PC-3 (cell line): ENCODE results near the gene ZNHIT6. TPM values are rescaled to one million over a fixed set of nuclear protein-coding genes. Genes with fewer than 3 reads are reported as not detected.

ENCODE experiments used
- ATAC-seq: fragments of 200-7000 bp; cut with Tn5 transposase; 2 replicates; pipeline ENCODE4 v1.9.1; 2020; ENCODE audit warnings: mild to moderate bottlenecking, moderate library complexity
- BruUV-seq: library from RNA; stranded (reverse); fragments of 400-500 nt; replicated peaks from 2 replicates; lab custom pipeline; 2021; lab: Mats Ljungman, UMichigan
- CTCF ChIA-PET: fragments of 300-600 bp; sonication (Branson Sonifier 250); formaldehyde crosslinking; loops from one replicate; lab custom pipeline; 2022; ENCODE audit warnings: antibody characterized with exemption; lab: Charles Lee
- POLR2A ChIA-PET: fragments of 300-600 bp; sonication (Branson Sonifier 250); formaldehyde crosslinking; loops from one replicate; lab custom pipeline; 2022; ENCODE audit warnings: antibody characterized with exemption; ENCODE audit not compliant: unreplicated experiment; lab: Charles Lee
- DNase-seq: peaks from one replicate; pipeline ENCODE4 v3.0.0-alpha.2; 2015
- H2AFZ ChIP-seq: fragments of 300-600 bp; sonication (generic); 2 replicates; pipeline ENCODE4 v1.6.0; 2016; ENCODE audit warnings: antibody characterized with exemption, low read length
- H3F3A ChIP-seq: fragments of 300-600 bp; sonication (generic); one replicate; pipeline ENCODE4 v1.6.0; 2017; ENCODE audit warnings: antibody characterized with exemption, low read length, control low read depth, mild to moderate bottlenecking; ENCODE audit not compliant: unreplicated experiment
- H3K27ac ChIP-seq: fragments of 300-600 bp; sonication (generic); 2 replicates; pipeline ENCODE4 v1.5.1; 2016; ENCODE audit warnings: mild to moderate bottlenecking, low read length
- H3K27me3 ChIP-seq: fragments of 300-600 bp; sonication (generic); 2 replicates; pipeline ENCODE4 v1.6.1; 2016; ENCODE audit warnings: low read length, mixed read lengths
- H3K36me3 ChIP-seq: fragments of 300-600 bp; sonication (generic); 2 replicates; pipeline ENCODE4 v1.6.1; 2016; ENCODE audit warnings: low read depth, mixed run types, low read length, mixed read lengths
- H3K4me1 ChIP-seq: fragments of 300-600 bp; sonication (generic); 2 replicates; pipeline ENCODE4 v1.5.1; 2016; ENCODE audit warnings: low read length; ENCODE audit not compliant: insufficient read depth
- H3K4me2 ChIP-seq: fragments of 300-600 bp; sonication (generic); 2 replicates; pipeline ENCODE4 v1.6.0; 2016; ENCODE audit warnings: low read length
- H3K4me3 ChIP-seq: fragments of 300-600 bp; sonication (generic); 2 replicates; pipeline ENCODE4 v1.5.1; 2016; ENCODE audit warnings: mild to moderate bottlenecking, low read length, mixed read lengths
- H3K79me2 ChIP-seq: fragments of 300-600 bp; sonication (generic); 2 replicates; pipeline ENCODE4 v1.6.1; 2017; ENCODE audit warnings: low read length, mixed read lengths
- H3K9ac ChIP-seq: fragments of 300-600 bp; sonication (generic); 2 replicates; pipeline ENCODE4 v1.6.0; 2016; ENCODE audit warnings: mild to moderate bottlenecking, low read length
- H3K9me2 ChIP-seq: fragments of 300-600 bp; sonication (generic); replicated peaks from 2 replicates; pipeline ENCODE4 v1.6.1; 2016; ENCODE audit warnings: mixed run types, low read length, mixed read lengths
- H3K9me3 ChIP-seq: fragments of 300-600 bp; sonication (generic); 2 replicates; pipeline ENCODE4 v1.6.1; 2016; ENCODE audit warnings: low read length, mixed read lengths
- H4K20me1 ChIP-seq: fragments of 300-600 bp; sonication (generic); 2 replicates; pipeline ENCODE4 v1.6.1; 2016; ENCODE audit warnings: low read length, mixed read lengths
- EZH2 ChIP-seq: fragments of 300-600 bp; sonication (generic); IDR thresholded peaks from one replicate; pipeline ENCODE4 v1.6.1; 2017; ENCODE audit warnings: antibody characterized with exemption, mild to moderate bottlenecking, low read length; ENCODE audit not compliant: unreplicated experiment
- EZH2phosphoT487 ChIP-seq: fragments of 300-600 bp; sonication (generic); IDR thresholded peaks from 2 replicates; pipeline ENCODE4 v1.6.1; 2018; ENCODE audit warnings: mild to moderate bottlenecking, antibody characterized with exemption, low read length, borderline replicate concordance
- intact Hi-C: fragments of 100-400 bp; cut with micrococcal nuclease; formaldehyde crosslinking; loops from 2 replicates; pipeline ENCODE4 v1.9.0; 2023
- total RNA-seq: library from RNA; depleted of rRNA; stranded (reverse); fragments of >200 nt; gene quantifications from 2 replicates; pipeline ENCODE4 v1.2.3, GENCODE V29; 2014
- TF ChIP-seq, protein P1 (sequence below): fragments of 300-600 bp; sonication (generic); conservative IDR thresholded peaks from 2 replicates; pipeline ENCODE4 v1.5.1; 2017; ENCODE audit warnings: antibody characterized with exemption, low read depth, mild to moderate bottlenecking, low read length

The ZNHIT6 gene
- total RNA-seq, 1 experiment from 2014 or later: 18.3 TPM

DNA sequence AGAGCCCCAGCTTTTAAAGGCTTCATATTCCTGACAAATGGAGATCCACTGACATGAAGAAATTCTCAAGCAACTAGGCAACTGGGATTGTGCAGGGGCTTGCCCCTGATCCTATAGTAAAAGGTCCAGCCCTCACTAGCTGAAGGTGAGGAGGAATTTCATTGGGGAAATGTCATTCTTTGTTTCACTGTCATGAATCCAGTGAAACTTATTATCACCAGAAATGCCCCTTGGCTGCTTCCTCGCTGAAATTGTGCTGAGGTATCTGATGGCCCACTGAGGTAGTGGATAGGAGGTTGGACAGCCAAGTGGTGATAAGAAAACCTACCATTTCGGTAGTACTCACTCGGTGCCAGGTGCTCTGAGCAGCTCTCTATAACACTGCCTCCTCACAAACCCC is 91.5 kb downstream of the ZNHIT6 start:
- Histone ChIP-seq H3K4me3 (no peak overlapping the region), H3K4me2 (no peak overlapping the region), H3K9me2 (no peaks in the 10 kb centered on the region), H3K36me3 (peaks cover 4% of the 10 kb centered on the region; the same call in 1 of the 2 replicates), H2AFZ (no peak overlapping the region), H3K9me3 (no peaks in the 10 kb centered on the region), H3K27ac (no peak overlapping the region), H3K79me2 (no peaks in the 10 kb centered on the region), H3K27me3 (no peaks in the 10 kb centered on the region), H4K20me1 (no peaks in the 10 kb centered on the region), H3K9ac (no peak overlapping the region), H3K4me1 (peaks cover 19% of the 10 kb centered on the region), H3F3A (no peaks in the 10 kb centered on the region)
- ChIA-PET POLR2A (no interaction called here), CTCF (no interaction called here)
- no TSS peak for BruUV-seq
- DNase-seq (no peak), ATAC-seq (no peak)
- TF ChIP-seq EZH2phosphoT487 (no peak), EZH2 (no peak)
- TF ChIP-seq, protein P1, sequence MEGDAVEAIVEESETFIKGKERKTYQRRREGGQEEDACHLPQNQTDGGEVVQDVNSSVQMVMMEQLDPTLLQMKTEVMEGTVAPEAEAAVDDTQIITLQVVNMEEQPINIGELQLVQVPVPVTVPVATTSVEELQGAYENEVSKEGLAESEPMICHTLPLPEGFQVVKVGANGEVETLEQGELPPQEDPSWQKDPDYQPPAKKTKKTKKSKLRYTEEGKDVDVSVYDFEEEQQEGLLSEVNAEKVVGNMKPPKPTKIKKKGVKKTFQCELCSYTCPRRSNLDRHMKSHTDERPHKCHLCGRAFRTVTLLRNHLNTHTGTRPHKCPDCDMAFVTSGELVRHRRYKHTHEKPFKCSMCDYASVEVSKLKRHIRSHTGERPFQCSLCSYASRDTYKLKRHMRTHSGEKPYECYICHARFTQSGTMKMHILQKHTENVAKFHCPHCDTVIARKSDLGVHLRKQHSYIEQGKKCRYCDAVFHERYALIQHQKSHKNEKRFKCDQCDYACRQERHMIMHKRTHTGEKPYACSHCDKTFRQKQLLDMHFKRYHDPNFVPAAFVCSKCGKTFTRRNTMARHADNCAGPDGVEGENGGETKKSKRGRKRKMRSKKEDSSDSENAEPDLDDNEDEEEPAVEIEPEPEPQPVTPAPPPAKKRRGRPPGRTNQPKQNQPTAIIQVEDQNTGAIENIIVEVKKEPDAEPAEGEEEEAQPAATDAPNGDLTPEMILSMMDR: no peak
- intact Hi-C loops: no loop called here

DNA sequence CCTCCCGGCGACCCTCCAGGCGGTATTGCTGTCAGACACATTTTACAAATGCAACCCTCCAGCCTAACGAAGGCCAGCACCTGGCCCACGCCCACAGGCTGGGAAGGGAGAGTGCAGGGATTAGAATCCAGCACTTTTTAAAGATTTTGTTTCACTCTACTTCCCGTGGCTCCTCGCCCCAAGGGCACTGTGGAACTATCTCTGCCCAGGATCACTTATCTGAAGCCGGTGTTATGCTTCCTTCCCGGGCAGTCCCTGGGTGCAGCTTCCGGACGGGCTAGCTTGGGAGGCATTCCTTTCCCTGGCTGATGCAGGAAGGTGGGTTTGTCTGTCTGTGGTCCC is 91.9 kb downstream of the ZNHIT6 start:
- TF ChIP-seq, protein P1: no peak
- TF ChIP-seq EZH2phosphoT487: no peak
- no peak for TF ChIP-seq EZH2

DNA sequence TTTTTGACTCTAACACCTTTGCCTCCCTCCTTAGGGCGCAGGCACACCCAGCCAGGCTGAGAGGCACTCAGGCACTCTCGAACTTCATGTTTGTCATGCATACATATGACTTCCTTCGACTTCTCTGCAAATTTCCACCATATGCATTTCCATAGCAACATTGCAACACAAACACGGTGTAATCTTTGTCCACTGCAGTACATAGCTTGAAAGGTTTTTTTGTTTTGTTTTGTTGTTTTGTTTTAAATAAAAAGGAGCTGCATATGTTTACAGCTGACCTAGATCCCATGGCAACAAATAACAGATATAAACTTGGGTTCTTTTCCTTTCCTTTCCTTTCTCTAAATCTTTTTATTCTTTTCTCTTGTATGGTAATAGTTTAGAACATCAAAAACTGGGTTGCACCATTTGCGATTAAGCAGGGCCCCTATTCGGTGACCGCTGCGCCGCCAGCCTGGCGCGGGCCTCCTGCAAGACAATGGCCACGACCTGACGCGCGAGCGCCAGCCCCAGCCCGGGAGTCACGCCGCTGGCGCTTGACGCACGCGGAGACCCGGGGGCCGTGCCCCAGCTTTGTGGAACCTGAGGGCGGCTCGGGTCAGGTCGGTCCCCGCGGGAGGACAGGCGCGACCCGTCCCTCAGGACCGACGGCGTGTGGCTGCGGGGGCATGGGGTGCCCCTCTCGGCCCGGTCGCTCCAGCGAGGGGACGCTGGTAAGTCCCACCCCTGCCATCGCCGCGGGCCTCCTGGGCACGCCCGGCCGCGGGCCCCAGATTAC is 92.5 kb downstream of the ZNHIT6 start:
- CTCF ChIA-PET: no interaction called here
- POLR2A ChIA-PET: no interaction called here

More for the DNA sequence above, 91.9 kb downstream of the ZNHIT6 start:
- POLR2A ChIA-PET: no interaction called here
- H3K27me3 ChIP-seq: no peaks in the 10 kb centered on the region
- H3K9me3 ChIP-seq: no peaks in the 10 kb centered on the region
- DNase-seq: no peak
- no peaks in the 10 kb centered on the region for H3F3A ChIP-seq
- H2AFZ ChIP-seq: no peak overlapping the region
- no peak overlapping the region for H3K9ac ChIP-seq
- H3K36me3 ChIP-seq: peaks cover under 1% of the 10 kb centered on the region; the same call in 1 of the 2 replicates
- H3K4me2 ChIP-seq: no peak overlapping the region
- H3K4me1 ChIP-seq: peaks cover 23% of the 10 kb centered on the region
- H3K27ac ChIP-seq: no peak overlapping the region
- intact Hi-C loops: no loop called here
- H3K9me2 ChIP-seq: no peaks in the 10 kb centered on the region
- CTCF ChIA-PET: no interaction called here
- BruUV-seq: no TSS peak
- no peaks in the 10 kb centered on the region for H4K20me1 ChIP-seq
- ATAC-seq: no peak
- no peaks in the 10 kb centered on the region for H3K79me2 ChIP-seq
- no peak overlapping the region for H3K4me3 ChIP-seq

More for the DNA sequence above, 92.5 kb downstream of the ZNHIT6 start:
- H3K9me3 ChIP-seq: no peaks in the 10 kb centered on the region
- intact Hi-C loops: no loop called here
- no peaks in the 10 kb centered on the region for H3K36me3 ChIP-seq
- TF ChIP-seq, protein P1: no peak
- TF ChIP-seq EZH2 (no peak), EZH2phosphoT487 (no peak)
- no peak overlapping the region for H3K27ac ChIP-seq
- H3F3A ChIP-seq: no peaks in the 10 kb centered on the region
- no peaks in the 10 kb centered on the region for H3K79me2 ChIP-seq
- no peak overlapping the region for H2AFZ ChIP-seq
- H3K4me2 ChIP-seq: no peak overlapping the region
- no peaks in the 10 kb centered on the region for H3K27me3 ChIP-seq
- H3K4me3 ChIP-seq: no peak overlapping the region
- BruUV-seq: no TSS peak
- ATAC-seq: no peak
- no peaks in the 10 kb centered on the region for H3K9me2 ChIP-seq
- H3K4me1 ChIP-seq: peaks cover 29% of the 10 kb centered on the region
- DNase-seq: no peak
- no peak overlapping the region for H3K9ac ChIP-seq
- no peaks in the 10 kb centered on the region for H4K20me1 ChIP-seq
